Central memory CD8-positive, alpha-beta T cell (primary cell): ENCODE data around the gene IRF2.
A peak's percentile ranks its signal among the peaks of the same experiment; 100 is the strongest.

Experiments used
- ATAC-seq: fragments of 150-1000 bp; cut with Tn5 transposase; replicated peaks from 2 replicates; pipeline ENCODE4 v1.10.0; 2022; ENCODE audit warnings: mild to moderate bottlenecking, moderate FRiP score, moderate number of reproducible peaks; ENCODE audit not compliant: poor library complexity, severe bottlenecking; ENCODE audit errors: extremely low read depth
- DNase-seq, 2 donors: peaks; one replicate each; pipeline ENCODE4 v3.0.0; 2021; ENCODE audit warnings: low spot score in 2 of 2
- H3K27ac Mint-ChIP-seq: one replicate; pipeline ENCODE4 v1.8.0; 2022; ENCODE audit warnings: low read depth, mild to moderate bottlenecking, moderate library complexity, mixed read lengths
- H3K27me3 Mint-ChIP-seq: one replicate; pipeline ENCODE4 v1.8.0; 2022; ENCODE audit warnings: mixed read lengths
- H3K36me3 Mint-ChIP-seq: one replicate; pipeline ENCODE4 v1.8.0; 2022; ENCODE audit warnings: mild to moderate bottlenecking, moderate library complexity, mixed read lengths; ENCODE audit not compliant: insufficient read depth
- H3K4me1 Mint-ChIP-seq: one replicate; pipeline ENCODE4 v1.8.0; 2022; ENCODE audit warnings: mixed read lengths
- H3K4me3 Mint-ChIP-seq: one replicate; pipeline ENCODE4 v1.8.0; 2022; ENCODE audit warnings: mild to moderate bottlenecking, moderate library complexity, mixed read lengths
- H3K9me3 Mint-ChIP-seq: one replicate; pipeline ENCODE4 v1.8.0; 2022; ENCODE audit warnings: mixed read lengths

IRF2 gene

DNA sequence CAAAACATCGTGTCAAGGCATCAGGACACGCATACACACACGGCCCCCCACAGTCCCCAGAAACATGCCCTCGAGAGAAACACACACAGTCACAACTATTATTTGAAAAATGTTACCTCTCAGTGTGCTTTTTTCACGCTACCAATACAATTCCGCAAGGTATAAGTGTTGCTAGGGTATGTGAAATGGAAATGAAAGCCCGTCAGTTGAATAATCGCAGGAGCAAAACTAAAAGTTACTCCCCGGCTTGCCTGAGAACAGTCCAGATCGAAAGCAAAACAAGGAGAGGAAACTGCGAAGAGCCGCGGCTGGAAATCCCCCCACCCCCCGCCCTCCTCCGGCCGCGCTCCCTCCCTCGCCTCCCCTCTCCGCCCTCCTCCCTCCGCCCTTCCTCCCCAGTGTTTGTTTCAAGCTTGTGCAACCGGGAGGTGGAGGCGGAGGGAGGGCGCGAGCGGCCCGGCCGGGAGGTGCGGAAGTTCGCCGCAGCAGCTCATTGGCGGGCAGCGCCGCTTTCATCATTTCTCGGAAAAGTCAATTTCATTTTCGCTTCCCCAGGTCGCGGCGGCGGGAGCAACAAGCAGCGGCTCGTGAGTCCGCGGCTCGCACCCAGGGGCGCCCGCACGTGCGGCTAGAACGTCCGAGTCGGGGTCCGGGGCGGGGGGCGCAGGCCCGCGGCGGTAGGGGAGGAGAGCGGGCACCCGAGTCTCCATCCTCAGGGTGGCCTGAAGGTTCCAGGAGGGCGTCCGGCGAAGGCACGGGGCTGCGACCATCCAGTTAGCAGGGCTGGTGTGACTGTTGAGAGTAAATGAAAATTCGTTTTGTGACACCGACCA is at the start of gene IRF2:
TSS of gene IRF2 (minus strand) at position 288 of the 833 bp plus-strand sequence. CDS start 45,486 bp downstream, outside the sequence.
- peak within 1 kb of the TSS; percentile 98 for H3K27ac Mint-ChIP-seq
- peaks cover 32% of the 10 kb centered on the region for H3K36me3 Mint-ChIP-seq
- H3K9me3 Mint-ChIP-seq: no peaks in the 10 kb centered on the region
- no peaks in the 10 kb centered on the region for H3K27me3 Mint-ChIP-seq
- peak within 1 kb of the TSS; percentile 99 for H3K4me3 Mint-ChIP-seq
- DNase-seq: peak; percentile 85 to 91
- ATAC-seq: peak; percentile 75
- peaks cover 53% of the 10 kb centered on the region for H3K4me1 Mint-ChIP-seq

DNA sequence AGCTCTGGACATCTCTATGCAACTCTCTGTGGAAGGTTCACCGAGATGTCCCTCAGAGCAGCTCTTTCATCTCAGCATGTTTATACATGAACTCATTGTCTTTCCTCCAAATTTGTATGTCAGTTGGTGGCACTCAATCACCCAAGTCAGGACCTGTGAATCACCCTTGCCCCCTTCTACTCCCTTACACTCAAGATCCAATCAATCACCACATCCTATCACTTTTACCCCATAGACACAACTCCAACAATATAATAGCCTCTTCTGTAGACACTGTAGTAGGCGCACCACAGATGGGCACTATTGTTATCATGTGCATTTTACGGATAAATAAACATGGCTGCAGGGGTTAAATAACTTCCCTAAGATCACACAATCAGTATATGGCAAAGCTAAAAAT is 41.3 kb upstream of the IRF2 start:
- Mint-ChIP-seq H3K27ac (no peak overlapping the region), H3K36me3 (no peaks in the 10 kb centered on the region), H3K4me1 (peaks cover 18% of the 10 kb centered on the region), H3K4me3 (no peak overlapping the region), H3K27me3 (no peaks in the 10 kb centered on the region), H3K9me3 (no peaks in the 10 kb centered on the region)
- ATAC-seq (no peak), DNase-seq (no peak)

GRCh38 chr4:184514121-184514988 is 40.0 kb upstream of the IRF2 start:
- H3K4me1 Mint-ChIP-seq: peaks cover 18% of the 10 kb centered on the region
- peak overlapping the region; percentile 2 for H3K4me3 Mint-ChIP-seq
- ATAC-seq (peak; percentile 70), DNase-seq (no peak)
- no peaks in the 10 kb centered on the region for H3K27me3 Mint-ChIP-seq
- H3K36me3 Mint-ChIP-seq: no peaks in the 10 kb centered on the region
- H3K9me3 Mint-ChIP-seq: no peaks in the 10 kb centered on the region
- H3K27ac Mint-ChIP-seq: peak overlapping the region; percentile 39

DNA sequence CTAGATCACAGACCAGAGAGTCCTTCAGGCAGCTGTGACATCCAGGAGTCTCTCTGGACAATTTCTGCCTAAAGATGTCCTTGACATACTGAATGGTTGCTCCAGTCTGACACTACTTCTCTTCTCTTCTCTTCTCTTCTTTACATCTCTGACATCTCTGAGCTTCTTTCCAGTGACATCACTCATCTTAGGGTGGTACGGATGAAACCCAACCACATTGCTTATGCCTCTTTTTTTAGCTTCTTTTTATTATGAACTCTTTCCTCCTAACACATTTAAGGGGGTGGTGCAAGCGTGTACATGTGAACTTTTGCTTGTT is 39.4 kb upstream of the IRF2 start:
- Mint-ChIP-seq H3K27me3 (no peaks in the 10 kb centered on the region), H3K9me3 (no peaks in the 10 kb centered on the region), H3K36me3 (no peaks in the 10 kb centered on the region), H3K4me1 (peaks cover 18% of the 10 kb centered on the region), H3K4me3 (peak overlapping the region; percentile 2), H3K27ac (peak overlapping the region; percentile 39)
- ATAC-seq: no peak
- no peak for DNase-seq

- no peaks in the 10 kb centered on the region for H3K36me3 Mint-ChIP-seq
- no peaks in the 10 kb centered on the region for H3K9me3 Mint-ChIP-seq
- H3K27me3 Mint-ChIP-seq: no peaks in the 10 kb centered on the region
- DNase-seq: no peak
- H3K4me3 Mint-ChIP-seq: no peak overlapping the region
- H3K4me1 Mint-ChIP-seq: peaks cover 23% of the 10 kb centered on the region
- no peak for ATAC-seq
- no peak overlapping the region for H3K27ac Mint-ChIP-seq
Observed at GRCh38 chr4:184511156-184511555, 36.8 kb upstream of the IRF2 start.

DNA sequence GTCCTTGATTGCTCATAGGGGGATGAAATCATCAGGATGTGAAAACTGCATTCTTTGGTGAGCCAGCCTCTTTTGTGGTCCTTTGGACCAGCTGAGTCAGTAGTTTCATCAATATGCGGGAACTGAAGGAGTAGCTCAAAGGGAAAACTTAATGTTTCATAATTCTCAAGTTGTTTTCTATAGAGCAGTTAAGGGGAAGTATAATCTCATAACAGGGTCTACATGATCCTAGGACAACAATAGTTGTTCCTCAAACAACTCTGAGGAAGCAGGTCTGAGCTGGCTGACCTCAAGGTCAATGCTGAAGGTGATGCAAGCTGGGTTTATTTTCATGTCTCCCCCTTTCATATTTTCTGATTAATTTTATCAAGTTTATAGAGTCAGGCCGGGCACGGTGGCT is 36.1 kb upstream of the IRF2 start:
- Mint-ChIP-seq H3K4me3 (no peak overlapping the region), H3K27me3 (no peaks in the 10 kb centered on the region), H3K27ac (no peak overlapping the region), H3K36me3 (no peaks in the 10 kb centered on the region), H3K9me3 (no peaks in the 10 kb centered on the region), H3K4me1 (peaks cover 23% of the 10 kb centered on the region)
- DNase-seq (no peak), ATAC-seq (no peak)

GRCh38 chr4:184506527-184507121 is 32.3 kb upstream of the IRF2 start:
- Mint-ChIP-seq H3K4me1 (peaks cover 22% of the 10 kb centered on the region), H3K36me3 (peaks cover 2% of the 10 kb centered on the region), H3K4me3 (no peak overlapping the region), H3K27me3 (no peaks in the 10 kb centered on the region), H3K27ac (no peak overlapping the region), H3K9me3 (no peaks in the 10 kb centered on the region)
- no peak for DNase-seq
- peak; percentile 58 for ATAC-seq

DNA sequence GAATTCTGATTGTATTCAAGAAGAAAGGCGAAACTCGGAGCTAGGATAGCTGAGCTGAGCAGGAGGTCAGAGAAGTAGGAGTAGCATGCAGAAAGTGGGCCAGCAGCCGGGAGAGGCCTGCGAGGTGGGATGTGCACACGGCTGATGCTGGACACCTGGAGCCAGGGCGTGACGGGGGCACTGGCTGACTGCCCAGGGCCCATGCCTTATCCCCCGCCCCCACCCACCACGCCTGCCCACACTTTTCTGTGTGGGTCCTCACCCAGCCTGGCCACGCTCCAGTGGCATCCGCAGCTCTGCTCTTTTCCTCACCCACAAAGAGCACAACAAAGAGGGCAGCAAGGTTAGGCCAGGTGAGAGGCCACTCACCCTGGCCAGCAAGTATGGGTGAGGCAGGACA is 30.0 kb upstream of the IRF2 start:
- Mint-ChIP-seq H3K36me3 (peaks cover 2% of the 10 kb centered on the region), H3K27me3 (no peaks in the 10 kb centered on the region), H3K4me3 (peak overlapping the region; percentile 58), H3K4me1 (peaks cover 22% of the 10 kb centered on the region), H3K9me3 (no peaks in the 10 kb centered on the region), H3K27ac (peak overlapping the region; percentile 49)
- no peak for DNase-seq
- no peak for ATAC-seq

DNA sequence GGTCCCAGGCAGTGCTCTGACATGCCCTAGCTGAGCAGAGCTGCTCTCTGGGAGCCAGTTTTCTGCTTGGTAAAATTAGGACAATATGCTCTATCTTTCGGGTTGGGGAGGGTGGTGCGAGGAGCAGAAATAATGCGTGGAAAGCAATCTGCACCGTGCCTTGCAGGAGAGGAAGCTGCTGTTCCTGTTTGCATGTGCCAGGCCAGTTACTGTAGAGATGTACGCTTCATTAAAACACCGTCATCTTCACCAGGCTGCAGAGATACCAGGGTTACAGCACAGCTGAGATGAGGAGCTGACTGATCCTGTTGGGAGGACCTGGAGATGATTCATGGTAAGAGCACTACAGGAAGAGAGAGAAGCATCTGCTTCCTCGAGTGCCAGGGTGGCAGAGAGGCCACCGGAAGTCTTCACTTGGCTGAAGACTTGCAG is 29.5 kb upstream of the IRF2 start:
- no peaks in the 10 kb centered on the region for H3K9me3 Mint-ChIP-seq
- peaks cover 22% of the 10 kb centered on the region for H3K4me1 Mint-ChIP-seq
- peak overlapping the region; percentile 49 for H3K27ac Mint-ChIP-seq
- DNase-seq (no peak), ATAC-seq (peak; percentile 52)
- H3K4me3 Mint-ChIP-seq: peak overlapping the region; percentile 58
- H3K36me3 Mint-ChIP-seq: peaks cover 2% of the 10 kb centered on the region
- H3K27me3 Mint-ChIP-seq: no peaks in the 10 kb centered on the region

DNA sequence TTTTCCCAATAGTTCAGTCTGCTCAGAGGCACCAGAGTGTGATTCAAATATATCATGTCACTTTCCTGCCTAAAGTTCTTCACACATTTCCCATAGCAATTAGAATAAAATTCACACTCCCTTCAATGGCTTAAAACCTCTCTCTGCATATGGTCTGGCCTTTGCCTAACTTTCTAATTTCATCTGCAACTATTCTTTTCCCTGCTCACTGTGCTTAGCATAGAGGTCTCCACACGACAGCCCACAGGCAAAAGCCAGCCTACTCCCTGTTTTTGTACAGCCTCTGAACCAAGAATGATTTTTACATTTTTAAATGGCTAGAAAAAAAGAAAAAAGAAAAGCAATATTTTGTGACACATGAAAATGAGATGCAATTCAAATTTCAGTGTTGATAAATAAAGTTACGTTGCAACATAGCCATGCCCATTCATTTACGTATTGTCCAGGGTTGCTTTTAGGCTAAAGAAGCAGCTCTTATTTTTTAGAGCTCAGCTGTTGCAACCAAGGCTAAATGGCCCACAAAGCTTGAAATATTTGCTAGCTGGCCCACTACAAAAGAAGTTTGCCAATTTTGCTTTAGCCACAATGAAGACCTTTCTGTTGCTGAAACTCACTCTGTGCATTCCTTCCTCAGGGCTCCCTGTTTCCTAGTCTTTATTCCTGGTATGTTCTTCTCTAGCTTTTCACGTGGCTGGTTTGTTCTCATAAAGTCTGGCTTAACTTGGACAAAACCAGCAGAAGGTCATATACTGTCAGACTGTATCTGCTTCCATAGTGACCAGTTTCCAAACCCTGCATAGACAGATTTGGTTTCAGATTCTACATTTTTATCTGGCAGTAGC is 26.6 kb upstream of the IRF2 start:
- ATAC-seq (no peak), DNase-seq (no peak)
- H3K4me1 Mint-ChIP-seq: peaks cover 17% of the 10 kb centered on the region
- no peaks in the 10 kb centered on the region for H3K9me3 Mint-ChIP-seq
- no peaks in the 10 kb centered on the region for H3K27me3 Mint-ChIP-seq
- no peak overlapping the region for H3K27ac Mint-ChIP-seq
- no peak overlapping the region for H3K4me3 Mint-ChIP-seq
- H3K36me3 Mint-ChIP-seq: peaks cover 2% of the 10 kb centered on the region

DNA sequence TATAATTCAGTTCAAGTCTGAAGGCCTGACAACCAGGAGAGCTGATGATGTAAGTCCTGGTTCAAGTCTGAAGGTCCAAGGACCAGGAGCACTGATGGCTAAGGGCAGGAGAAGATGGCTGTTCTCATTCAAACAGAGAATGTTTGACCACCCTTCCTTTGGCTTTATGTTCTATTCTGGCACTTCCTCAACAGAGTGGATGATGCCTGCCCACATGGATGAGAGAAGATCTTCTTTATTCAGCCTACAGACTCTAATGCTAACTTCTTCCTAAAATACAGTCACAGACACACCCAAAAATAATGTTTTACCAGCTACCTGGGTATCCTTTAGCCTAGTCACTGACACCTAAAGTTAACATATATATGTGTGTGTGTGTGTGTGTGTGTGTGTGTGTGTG is 25.6 kb upstream of the IRF2 start:
- DNase-seq (no peak), ATAC-seq (no peak)
- H3K36me3 Mint-ChIP-seq: peaks cover 2% of the 10 kb centered on the region
- H3K4me3 Mint-ChIP-seq: no peak overlapping the region
- H3K27ac Mint-ChIP-seq: no peak overlapping the region
- peaks cover 16% of the 10 kb centered on the region for H3K4me1 Mint-ChIP-seq
- no peaks in the 10 kb centered on the region for H3K27me3 Mint-ChIP-seq
- no peaks in the 10 kb centered on the region for H3K9me3 Mint-ChIP-seq

- H3K27ac Mint-ChIP-seq: no peak overlapping the region
- H3K27me3 Mint-ChIP-seq: no peaks in the 10 kb centered on the region
- no peak overlapping the region for H3K4me3 Mint-ChIP-seq
- DNase-seq: no peak
- peaks cover 2% of the 10 kb centered on the region for H3K4me1 Mint-ChIP-seq
- H3K36me3 Mint-ChIP-seq: no peaks in the 10 kb centered on the region
- H3K9me3 Mint-ChIP-seq: no peaks in the 10 kb centered on the region
- ATAC-seq: no peak
Observed at GRCh38 chr4:184498598-184498997, 24.2 kb upstream of the IRF2 start.
